Measurements from ENCODE around the gene GXYLT1. TPM values are rescaled to one million over a fixed set of nuclear protein-coding genes. Genes with fewer than 3 reads are reported as not detected.
"Not testable (repeated sequence)": the region's sequence is repeated elsewhere in the genome, so short reads cannot be mapped to it uniquely, and the experiment has no call there.

The GXYLT1 gene, protein sequence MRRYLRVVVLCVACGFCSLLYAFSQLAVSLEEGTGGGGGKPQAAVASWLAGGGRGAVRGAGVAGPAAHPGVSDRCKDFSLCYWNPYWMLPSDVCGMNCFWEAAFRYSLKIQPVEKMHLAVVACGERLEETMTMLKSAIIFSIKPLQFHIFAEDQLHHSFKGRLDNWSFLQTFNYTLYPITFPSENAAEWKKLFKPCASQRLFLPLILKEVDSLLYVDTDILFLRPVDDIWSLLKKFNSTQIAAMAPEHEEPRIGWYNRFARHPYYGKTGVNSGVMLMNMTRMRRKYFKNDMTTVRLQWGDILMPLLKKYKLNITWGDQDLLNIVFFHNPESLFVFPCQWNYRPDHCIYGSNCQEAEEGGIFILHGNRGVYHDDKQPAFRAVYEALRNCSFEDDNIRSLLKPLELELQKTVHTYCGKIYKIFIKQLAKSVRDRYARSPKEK
- polyA plus RNA-seq (ENCODE audit: insufficient read length) = 35.1 TPM
- long read RNA-seq, donor 1, full-length matches to known transcripts = 7 of 7 reads
- long read RNA-seq, donor 1, partial matches to known transcripts = 0 of 7 reads
- long read RNA-seq, donor 1, other reads (novel, unspliced or antisense) = 0 of 7 reads
- long read RNA-seq, donor 2, full-length matches to known transcripts = 7 of 7 reads
- long read RNA-seq, donor 2, partial matches to known transcripts = 0 of 7 reads
- long read RNA-seq, donor 2, other reads (novel, unspliced or antisense) = 0 of 7 reads
- long read RNA-seq, donor 3, partial matches to known transcripts = 0 of 4 reads
- long read RNA-seq, donor 3, other reads (novel, unspliced or antisense) = 0 of 4 reads
- long read RNA-seq, donor 4 = 0 reads
- long read RNA-seq, donor 5, full-length matches to known transcripts = 10 of 10 reads
- long read RNA-seq, donor 5, partial matches to known transcripts = 0 of 10 reads
- long read RNA-seq, donor 5, other reads (novel, unspliced or antisense) = 0 of 10 reads
- long read RNA-seq, donor 6, full-length matches to known transcripts = 5 of 14 reads
- long read RNA-seq, donor 6, partial matches to known transcripts = 9 of 14 reads
- long read RNA-seq, donor 6, other reads (novel, unspliced or antisense) = 0 of 14 reads
- long read RNA-seq, donor 7, full-length matches to known transcripts = 9 of 9 reads
- long read RNA-seq, donor 7, partial matches to known transcripts = 0 of 9 reads
- long read RNA-seq, donor 7, other reads (novel, unspliced or antisense) = 0 of 9 reads
- long read RNA-seq, donor 8, full-length matches to known transcripts = 4 of 4 reads
- long read RNA-seq, donor 8, partial matches to known transcripts = 0 of 4 reads
- long read RNA-seq, donor 8, other reads (novel, unspliced or antisense) = 0 of 4 reads

DNA sequence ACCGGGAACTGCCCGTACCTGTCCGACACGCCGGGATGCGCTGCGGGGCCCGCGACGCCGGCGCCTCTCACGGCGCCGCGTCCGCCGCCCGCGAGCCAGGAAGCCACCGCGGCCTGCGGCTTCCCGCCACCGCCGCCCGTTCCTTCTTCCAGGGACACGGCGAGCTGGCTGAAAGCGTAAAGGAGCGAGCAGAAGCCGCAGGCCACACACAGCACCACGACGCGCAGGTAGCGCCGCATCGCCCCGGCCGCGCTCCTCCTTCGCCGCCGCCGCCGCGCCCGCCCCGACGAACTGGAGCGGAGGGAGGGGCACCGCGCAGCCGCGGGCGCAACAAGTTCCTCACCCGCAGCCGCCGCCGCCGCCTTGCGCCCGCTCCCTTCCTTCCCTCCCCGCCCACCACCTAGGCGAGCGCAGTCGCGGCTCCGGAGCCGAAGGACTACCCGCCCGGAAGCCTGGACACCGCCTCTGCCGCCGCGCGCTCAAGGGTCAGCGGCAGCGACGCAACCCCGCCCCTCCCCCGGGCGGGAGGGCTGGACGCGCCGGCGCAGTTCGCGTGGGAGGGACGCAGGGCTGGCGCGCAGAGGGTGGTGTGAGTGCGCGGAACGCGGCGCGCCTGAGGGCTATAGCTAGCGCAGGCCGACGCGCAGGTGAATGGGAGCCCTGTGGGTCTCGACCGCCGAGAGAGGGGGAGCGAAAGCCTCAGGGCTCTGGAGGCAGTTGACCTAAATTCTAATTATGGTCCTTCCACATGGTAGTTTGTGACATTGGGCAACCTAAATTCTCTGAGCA lies at the start of gene GXYLT1:
Gene GXYLT1, minus strand, starts transcription at position 467 of the 789 bp plus-strand sequence. Its CDS starts 228 bp downstream, at position 239.
- DNase-seq = peak; percentile 90

GRCh38 chr12:42192686-42193085 lies 48.0 kb upstream of the GXYLT1 start:
- no peak for DNase-seq

DNA sequence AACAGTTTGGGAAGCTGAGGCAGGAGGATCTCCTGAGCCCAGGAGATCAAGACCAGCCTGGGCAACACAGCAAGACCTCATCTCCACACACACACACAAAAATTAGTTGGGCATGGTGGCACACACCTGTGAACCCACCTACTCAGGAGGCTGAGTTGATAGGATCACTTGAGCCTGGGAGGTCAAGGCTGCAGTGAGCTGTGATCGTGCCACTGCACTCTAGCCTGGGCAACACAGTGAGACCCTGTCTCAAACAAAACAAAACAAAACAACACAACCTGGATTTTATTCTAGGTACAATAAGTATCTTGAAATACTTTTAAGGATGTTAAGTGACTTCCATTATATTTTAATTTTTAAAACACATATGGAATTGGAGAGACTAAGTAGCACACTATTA lies 47.6 kb upstream of the GXYLT1 start:
- DNase-seq = no peak

GRCh38 chr12:42190376-42190775 lies 45.7 kb upstream of the GXYLT1 start:
- DNase-seq = no peak

DNA sequence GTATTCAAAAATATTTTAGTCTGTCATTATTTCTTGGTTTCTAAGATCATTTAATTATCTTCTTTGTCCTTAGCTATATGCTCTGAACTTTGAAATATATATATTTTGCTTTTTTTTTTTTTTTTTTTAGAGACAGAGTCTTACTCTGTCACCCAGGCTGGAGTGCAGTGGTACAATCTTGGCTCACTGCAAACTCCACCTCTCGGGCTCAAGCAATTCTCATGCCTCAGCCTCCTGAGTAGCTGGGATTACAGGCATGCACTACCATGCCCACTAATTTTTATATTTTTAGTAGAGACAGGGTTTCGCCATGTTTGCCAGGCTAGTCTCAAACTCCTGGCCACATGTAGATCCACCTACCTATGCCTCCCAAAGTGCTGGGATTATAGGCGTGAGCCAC lies 43.6 kb upstream of the GXYLT1 start:
- not testable (repeated sequence) for DNase-seq

DNA sequence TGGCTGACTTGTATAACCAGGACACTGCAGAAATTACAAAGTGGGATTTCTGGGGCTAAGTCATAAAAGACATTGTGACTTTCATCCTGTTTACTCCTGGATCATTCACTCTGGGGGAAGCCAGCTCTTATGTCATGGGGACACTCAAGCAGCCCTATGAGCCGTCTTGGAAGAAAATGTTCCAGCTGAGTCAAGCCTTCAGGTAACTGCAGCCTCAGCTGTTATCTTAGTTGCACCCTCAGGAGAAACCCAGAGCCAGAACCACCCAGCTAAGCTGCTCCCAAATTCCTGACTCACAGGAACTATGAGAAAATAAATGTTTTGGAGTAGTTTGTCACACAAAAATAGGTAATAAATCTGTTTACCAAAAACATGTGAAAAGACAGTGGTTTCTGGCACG lies 43.1 kb upstream of the GXYLT1 start:
- no peak for DNase-seq

DNA sequence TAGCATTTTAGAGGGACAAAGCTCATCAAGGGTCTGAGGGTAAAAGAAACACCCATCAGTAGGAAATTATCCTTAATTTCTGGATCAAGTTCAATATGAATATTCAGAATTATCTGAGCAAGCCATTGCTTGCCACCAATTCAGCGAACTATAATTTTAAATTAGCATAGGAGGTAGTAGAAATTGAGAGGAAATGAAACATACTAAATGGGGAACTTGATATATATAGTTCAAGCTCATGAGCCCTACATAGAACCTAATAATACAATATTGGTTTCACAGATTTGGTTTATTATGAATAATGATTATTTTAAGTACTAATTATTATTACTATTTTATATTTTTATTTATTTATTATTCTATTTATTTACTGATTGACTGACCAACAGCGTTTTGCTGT lies 42.1 kb upstream of the GXYLT1 start:
- no peak for DNase-seq

- DNase-seq = no peak
These were observed 37.7 kb upstream of the GXYLT1 start for GRCh38 chr12:42182394-42182793.

- no peak for DNase-seq
These were observed 36.4 kb upstream of the GXYLT1 start for GRCh38 chr12:42180990-42181596.

GRCh38 chr12:42178101-42178500 lies 33.4 kb upstream of the GXYLT1 start:
- DNase-seq = no peak

DNA sequence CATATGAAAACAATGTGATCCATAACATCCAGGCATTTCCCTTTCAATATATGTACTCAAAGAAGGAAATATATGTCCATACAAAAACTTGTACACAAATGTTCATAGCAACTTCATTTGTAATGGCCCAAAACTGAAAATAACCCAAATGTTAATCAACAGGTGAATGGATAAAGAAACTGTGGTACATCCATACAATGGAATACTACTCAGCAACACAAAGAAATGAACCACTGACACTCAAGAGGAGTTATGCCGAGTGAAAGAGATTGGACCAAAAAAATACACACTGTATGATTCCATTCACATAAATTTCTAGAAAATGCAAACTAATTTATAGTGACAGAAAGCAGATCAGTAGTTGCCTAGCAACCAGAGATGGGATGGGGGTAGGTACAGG lies 30.3 kb upstream of the GXYLT1 start:
- no peak for DNase-seq

DNA sequence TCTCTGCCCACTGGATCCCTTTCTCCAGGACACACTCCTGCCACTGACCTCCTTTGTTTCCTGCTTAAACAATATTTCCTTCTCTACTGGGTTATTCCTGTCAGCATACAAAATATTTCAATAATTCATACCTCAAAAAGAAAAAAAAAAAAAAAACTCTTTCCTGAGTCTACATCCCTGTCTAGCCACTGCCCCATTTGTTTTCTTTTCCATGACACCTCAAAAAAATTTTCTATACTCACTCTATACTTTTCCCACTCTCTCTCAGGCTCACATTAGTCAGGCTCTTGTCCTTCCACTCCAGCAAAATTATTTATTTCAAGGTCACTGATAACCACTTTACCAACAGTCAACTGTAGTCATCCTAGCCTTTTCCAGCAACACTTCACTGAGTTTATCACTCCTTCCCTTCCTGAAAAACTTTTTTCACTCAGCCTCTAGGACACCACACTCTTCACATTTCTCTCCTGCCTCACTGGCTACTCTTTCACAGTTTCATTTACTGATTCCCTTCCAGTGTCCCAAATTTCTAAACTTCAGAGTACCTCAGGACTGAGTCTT lies 29.4 kb upstream of the GXYLT1 start:
- no peak for DNase-seq

DNA sequence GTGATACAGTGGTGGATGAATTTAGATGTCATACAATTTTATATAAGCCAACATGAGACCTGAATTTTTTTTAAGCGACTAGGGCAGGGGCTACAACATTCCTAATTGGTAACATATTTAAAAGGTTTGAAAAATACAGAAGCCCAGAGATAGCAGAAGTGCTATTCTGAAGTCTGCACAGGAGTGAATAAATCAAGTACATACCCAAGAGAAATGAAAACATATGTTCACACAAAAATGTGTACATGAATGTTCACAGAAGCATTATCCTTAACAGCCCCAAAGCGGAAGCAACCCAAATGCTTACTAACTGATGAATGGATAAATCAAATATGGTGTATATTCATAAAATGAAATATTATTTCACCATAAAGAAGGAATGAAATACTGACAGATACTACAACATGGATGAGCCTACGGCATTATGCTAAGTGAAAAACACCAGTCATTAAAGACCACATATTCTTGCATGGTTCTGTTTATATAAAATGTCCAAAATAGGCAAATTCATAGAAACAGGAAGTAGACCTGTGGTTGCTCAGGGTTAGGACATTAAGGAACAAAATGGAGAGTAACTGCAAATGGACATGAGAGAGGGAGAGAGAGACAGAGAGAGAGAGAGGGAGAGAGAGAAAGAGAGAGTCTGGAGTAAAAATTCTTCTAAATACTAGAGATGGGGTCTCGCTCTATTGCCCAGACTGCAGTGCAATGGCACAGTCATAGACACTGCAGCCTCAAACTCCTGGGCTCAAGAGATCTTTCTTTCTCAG lies 28.0 kb upstream of the GXYLT1 start:
- no peak for DNase-seq

DNA sequence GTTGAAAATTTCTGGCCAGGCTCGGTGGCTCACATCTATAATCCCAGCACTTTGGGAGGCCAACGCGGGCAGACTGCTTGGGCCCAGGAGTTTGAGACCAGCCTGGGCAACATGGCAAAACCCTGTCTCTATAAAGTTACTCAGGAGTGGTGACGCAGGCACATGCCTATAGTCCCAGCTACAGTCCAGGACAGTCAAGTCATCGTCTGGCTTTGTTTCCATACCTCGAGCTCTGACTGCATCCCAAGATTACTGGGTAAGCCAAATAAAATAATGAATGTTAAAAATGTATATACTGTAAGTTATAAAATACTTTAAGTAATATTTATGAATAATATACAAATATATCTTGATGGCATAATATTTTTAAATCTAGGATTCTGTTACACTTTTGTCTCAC lies 23.0 kb upstream of the GXYLT1 start:
- DNase-seq = no peak

DNA sequence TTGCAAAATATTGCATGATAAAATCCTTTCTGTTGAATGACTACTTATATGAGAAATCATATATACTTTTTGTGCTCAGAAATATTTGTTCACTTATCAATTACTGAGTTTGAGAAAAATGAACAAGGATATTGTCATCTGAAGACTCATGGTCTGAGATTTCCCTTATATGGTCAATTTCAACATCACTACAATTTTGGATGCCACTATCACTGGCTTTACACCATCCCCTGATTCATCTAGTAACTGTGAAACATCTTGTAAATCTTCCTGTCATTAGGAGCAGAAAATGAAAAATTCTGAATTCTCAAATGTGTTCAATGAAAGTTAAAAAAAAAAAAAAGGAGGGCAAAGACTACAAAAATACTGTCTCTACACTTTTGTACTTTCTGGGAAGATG lies 21.8 kb upstream of the GXYLT1 start:
- DNase-seq = no peak

DNA sequence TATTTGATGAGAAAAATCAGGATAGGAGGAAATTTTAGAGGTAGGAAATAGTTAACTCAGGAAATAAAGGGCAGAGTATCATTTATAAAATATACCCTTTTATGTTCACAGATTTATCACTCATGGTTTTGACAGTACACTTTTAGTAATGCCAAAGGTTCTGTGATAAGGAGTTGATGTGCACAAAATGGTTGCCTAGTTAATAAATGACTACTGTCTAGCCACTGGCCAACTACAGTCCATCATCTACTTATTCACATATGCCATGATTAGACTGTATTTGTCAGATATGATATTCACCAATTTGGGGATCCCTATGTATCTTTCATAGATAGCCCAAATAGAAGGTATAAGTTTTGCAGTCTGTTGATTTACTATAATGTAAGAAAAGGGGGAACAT lies 19.2 kb upstream of the GXYLT1 start:
- DNase-seq = no peak

- no peak for DNase-seq
These were observed 18.3 kb upstream of the GXYLT1 start for GRCh38 chr12:42162965-42163364.

DNA sequence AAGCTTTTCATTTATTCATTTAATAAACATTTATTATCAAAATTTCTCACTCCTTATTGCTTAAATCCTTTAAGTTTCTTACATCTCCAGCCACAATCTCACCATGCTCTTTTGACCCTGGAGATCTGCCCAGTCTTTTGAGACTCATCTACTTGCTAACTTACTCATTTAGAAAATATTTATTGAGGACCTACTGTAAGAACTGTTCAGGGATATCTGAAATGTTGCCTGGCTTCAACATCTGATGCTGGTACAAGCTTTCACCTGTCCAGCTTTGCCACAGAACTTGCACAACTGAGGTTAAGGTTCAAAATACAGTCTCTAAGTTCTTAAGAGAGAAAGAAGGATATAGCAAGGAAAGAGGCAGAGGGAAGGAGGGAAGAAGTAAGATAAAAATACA lies 17.5 kb upstream of the GXYLT1 start:
- no peak for DNase-seq

- no peak for DNase-seq
These were observed 16.9 kb upstream of the GXYLT1 start for GRCh38 chr12:42161529-42161928.

DNA sequence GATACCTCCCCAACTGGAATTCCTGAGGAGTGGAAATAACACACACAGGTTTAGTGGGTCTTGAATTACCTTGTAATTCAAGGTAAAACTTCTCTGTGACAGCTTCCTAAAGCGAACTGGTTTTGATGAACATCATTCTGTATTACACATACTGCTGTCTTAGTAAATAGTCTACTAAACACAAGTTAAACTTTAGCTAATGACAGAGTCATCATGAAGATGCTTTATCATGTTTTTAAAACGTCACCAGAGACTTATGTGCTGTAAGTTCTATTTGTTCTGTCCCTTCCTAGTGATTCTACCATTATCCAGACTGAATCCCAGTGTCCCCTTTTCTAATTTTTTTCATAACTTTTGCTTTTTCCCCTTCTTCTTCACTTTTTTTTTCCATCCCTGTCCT lies 11.6 kb upstream of the GXYLT1 start:
- DNase-seq = no peak
